GM12878 (cell line): ENCODE measurements around the gene NLRC3. TPM values are rescaled to one million over a fixed set of nuclear protein-coding genes. Genes with fewer than 3 reads are reported as not detected.

ENCODE experiments used
- ATAC-seq: fragments of 200-7000 bp; cut with Tn5 transposase; 3 replicates; pipeline ENCODE4 v1.9.1; 2020; ENCODE audit warnings: mild to moderate bottlenecking, moderate library complexity
- BruUV-seq: library from RNA; stranded (reverse); fragments of 400-500 nt; replicated peaks from 2 replicates; lab custom pipeline; 2021; lab: Mats Ljungman, UMichigan
- CTCF ChIA-PET: fragments of 300-600 bp; sonication (Branson Sonifier 250); formaldehyde crosslinking; extraction: SDS; loops from one replicate; lab custom pipeline; 2021; ENCODE audit warnings: inconsistent platforms; lab: Yijun Ruan, JAX
- POLR2A ChIA-PET: fragments of 350-600 bp; formaldehyde crosslinking; extraction: SDS; loops from one replicate; lab custom pipeline; 2021; ENCODE audit warnings: inconsistent platforms; lab: Charles Lee
- RAD21 ChIA-PET: fragments of 300-600 bp; sonication (Branson Sonifier 250); formaldehyde crosslinking; loops from one replicate; lab custom pipeline; 2023; ENCODE audit warnings: antibody characterized with exemption; ENCODE audit not compliant: unreplicated experiment; lab: Charles Lee
- SMC1A ChIA-PET: fragments of 300-600 bp; sonication (Branson Sonifier 250); formaldehyde crosslinking; loops from one replicate; lab custom pipeline; 2023; ENCODE audit not compliant: unreplicated experiment, uncharacterized antibody; lab: Charles Lee
- DNase-seq: peaks from one replicate; pipeline ENCODE4 v3.0.0-alpha.2; 2011; ENCODE audit warnings: low read depth, low spot score
- FAIRE-seq: peaks from 3 replicates; lab custom pipeline; 2011; peaks lifted over from hg19 to GRCh38; lab: Jason Lieb, UNC
- H2AFZ ChIP-seq: 2 replicates; pipeline ENCODE4 v1.6.0; 2011; ENCODE audit warnings: low read depth, low read length, control low read depth; ENCODE audit not compliant: control insufficient read depth
- H3K27ac ChIP-seq: 2 replicates; pipeline ENCODE4 v1.5.1; 2011; ENCODE audit warnings: control low read depth; ENCODE audit not compliant: control insufficient read depth, insufficient read depth
- H3K27me3 ChIP-seq, 2 experiments: replicated peaks in 1 of 2; 2 replicates each; pipeline versions ENCODE4 v1.6.0 to v1.6.1; 2011; ENCODE audit warnings: low read length in 1 of 2; ENCODE audit not compliant: control insufficient read depth in 2 of 2, insufficient read depth in 2 of 2
- H3K36me3 ChIP-seq, 2 experiments: 2 replicates each; pipeline ENCODE4 v1.5.1; 2011; ENCODE audit warnings: low read length in 1 of 2; ENCODE audit not compliant: control insufficient read depth in 2 of 2, insufficient read depth in 2 of 2
- H3K4me1 ChIP-seq: 2 replicates; pipeline ENCODE4 v1.6.1; 2011; ENCODE audit warnings: mild to moderate bottlenecking, low read length, moderate library complexity, mixed read lengths; ENCODE audit not compliant: control insufficient read depth, insufficient read depth
- H3K4me2 ChIP-seq: 2 replicates; pipeline ENCODE4 v1.6.0; 2011; ENCODE audit warnings: control low read depth; ENCODE audit not compliant: control insufficient read depth, insufficient read depth
- H3K4me3 ChIP-seq: fragments of 200-600 bp; sonication (generic); 2 replicates; pipeline ENCODE4 v1.5.1; 2016
- H3K79me2 ChIP-seq: 2 replicates; pipeline ENCODE4 v1.6.0; 2011; ENCODE audit warnings: low read length; ENCODE audit not compliant: control insufficient read depth, insufficient read depth
- H3K9ac ChIP-seq: 2 replicates; pipeline ENCODE4 v1.8.0; 2011; ENCODE audit warnings: low read length, control low read depth, mixed read lengths; ENCODE audit not compliant: control insufficient read depth, insufficient read depth
- H3K9me3 ChIP-seq: replicated peaks from 3 replicates; pipeline ENCODE4 v1.5.1; 2011; ENCODE audit warnings: mild to moderate bottlenecking, low read length; ENCODE audit not compliant: control insufficient read depth, insufficient read depth
- H4K20me1 ChIP-seq: 2 replicates; pipeline ENCODE4 v1.6.0; 2011; ENCODE audit not compliant: control insufficient read depth, insufficient read depth
- MEF2B ChIP-seq: fragments of 450-650 bp; IDR thresholded peaks from 2 replicates; pipeline ENCODE4 v1.6.1; 2018; ENCODE audit warnings: mild to moderate bottlenecking, moderate library complexity; ENCODE audit not compliant: partially characterized antibody, poor library complexity, severe bottlenecking
- MXI1 ChIP-seq: fragments of 150-350 bp; IDR thresholded peaks from 2 replicates; pipeline ENCODE4 v1.6.1; 2011; ENCODE audit warnings: low read depth, mild to moderate bottlenecking, inconsistent platforms, low read length, improper control_type of control experiment
- RFX5 ChIP-seq: IDR thresholded peaks from 2 replicates; pipeline ENCODE4 v1.6.1; 2011; ENCODE audit warnings: low read depth, low read length, improper control_type of control experiment
- ZZZ3 ChIP-seq: IDR thresholded peaks from 2 replicates; pipeline ENCODE4 v1.6.1; 2011; ENCODE audit warnings: low read depth; ENCODE audit not compliant: control insufficient read depth, insufficient read length
- WGBS: methylation state at CpG from one replicate; pipeline ENCODE4 v1.1.6; 2016; ENCODE audit warnings: low lambda C conversion rate; ENCODE audit not compliant: insufficient replicate concordance, insufficient coverage; ENCODE audit errors: missing lambda C conversion rate; 5-methylcytosine and 5-hydroxymethylcytosine counted together
- in situ Hi-C: fragments of 300-500 bp; cut with MboI; formaldehyde crosslinking; loops from 9 replicates; pipeline ENCODE4 v1.14.3; 2018; ENCODE audit warnings: mixed read lengths
- intact Hi-C: fragments of 100-400 bp; cut with micrococcal nuclease; formaldehyde crosslinking; loops from one replicate; pipeline ENCODE4 v1.14.2; 2022; ENCODE audit not compliant: unreplicated experiment
- polyA plus RNA-seq, 11 experiments: library from polyadenylated mRNA; depleted of rRNA in 4 of 11; unstranded in 6 of 11; stranded (reverse) in 5 of 11; fragments of >200 nt; fragmentation: Nextera tagmentation in 4 of 11; fragmentation: Illumina TruSeq in 1 of 11; extraction: Ambion mirVana in 4 of 11; extraction: Trizol in 1 of 11; gene quantifications; 1 replicate in 1 of 11; 2 replicates in 10 of 11; pipeline versions ENCODE4 v1.2.1 to v1.2.3, GENCODE V29; 2011 to 2016; ENCODE audit warnings: inconsistent platforms in 2 of 11, missing spikeins in 2 of 11, low read depth in 1 of 11
- total RNA-seq, 4 experiments: library from RNA; depleted of rRNA in 3 of 4; stranded (reverse); fragments of >200 nt in 3 of 4; fragmentation: Illumina TruSeq in 1 of 4; extraction: Trizol in 1 of 4; gene quantifications; 2 replicates each; pipeline versions ENCODE4 v1.2.1 to v1.2.3, GENCODE V29; 2013 to 2021
- TF ChIP-seq, protein P1 (sequence below): IDR thresholded peaks from 2 replicates; pipeline ENCODE4 v1.6.1; 2012; ENCODE audit warnings: improper control_type of control experiment, low read depth, low read length; ENCODE audit not compliant: insufficient replicate concordance
- TF ChIP-seq, protein P2 (sequence below): fragments of 450-650 bp; formaldehyde crosslinking; IDR thresholded peaks from 2 replicates; pipeline ENCODE4 v1.4.0; 2020; ENCODE audit warnings: mild to moderate bottlenecking, moderate library complexity
- TF ChIP-seq, protein P3 (sequence below): fragments of 450-650 bp; IDR thresholded peaks from 2 replicates; pipeline ENCODE4 v1.6.1; 2017; ENCODE audit warnings: mild to moderate bottlenecking, moderate library complexity

The NLRC3 gene
- total and polyA plus RNA-seq, 10 of the 15 experiments (the other 5 are each of a cell fraction or from before 2014, with no cell fraction given), result 2.2 to 17.8 (median 7.6) TPM

DNA sequence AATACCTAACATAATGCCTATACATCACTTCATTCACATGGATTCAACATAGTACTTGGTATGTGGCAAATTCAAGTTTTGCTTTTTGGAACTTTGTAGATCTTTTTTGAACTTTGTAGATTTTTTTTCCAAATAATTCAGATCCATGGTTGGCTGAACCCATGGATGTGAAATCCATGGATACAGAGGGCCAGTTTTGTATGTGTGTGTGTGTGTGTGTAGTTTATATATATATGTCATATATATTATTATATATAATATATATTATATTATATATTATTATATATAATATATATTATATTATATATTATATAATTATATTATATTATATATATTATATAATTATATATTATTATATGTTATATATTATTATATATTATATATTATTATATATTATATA lies 48.0 kb downstream of the NLRC3 start (continued):
- TF ChIP-seq, protein P1, sequence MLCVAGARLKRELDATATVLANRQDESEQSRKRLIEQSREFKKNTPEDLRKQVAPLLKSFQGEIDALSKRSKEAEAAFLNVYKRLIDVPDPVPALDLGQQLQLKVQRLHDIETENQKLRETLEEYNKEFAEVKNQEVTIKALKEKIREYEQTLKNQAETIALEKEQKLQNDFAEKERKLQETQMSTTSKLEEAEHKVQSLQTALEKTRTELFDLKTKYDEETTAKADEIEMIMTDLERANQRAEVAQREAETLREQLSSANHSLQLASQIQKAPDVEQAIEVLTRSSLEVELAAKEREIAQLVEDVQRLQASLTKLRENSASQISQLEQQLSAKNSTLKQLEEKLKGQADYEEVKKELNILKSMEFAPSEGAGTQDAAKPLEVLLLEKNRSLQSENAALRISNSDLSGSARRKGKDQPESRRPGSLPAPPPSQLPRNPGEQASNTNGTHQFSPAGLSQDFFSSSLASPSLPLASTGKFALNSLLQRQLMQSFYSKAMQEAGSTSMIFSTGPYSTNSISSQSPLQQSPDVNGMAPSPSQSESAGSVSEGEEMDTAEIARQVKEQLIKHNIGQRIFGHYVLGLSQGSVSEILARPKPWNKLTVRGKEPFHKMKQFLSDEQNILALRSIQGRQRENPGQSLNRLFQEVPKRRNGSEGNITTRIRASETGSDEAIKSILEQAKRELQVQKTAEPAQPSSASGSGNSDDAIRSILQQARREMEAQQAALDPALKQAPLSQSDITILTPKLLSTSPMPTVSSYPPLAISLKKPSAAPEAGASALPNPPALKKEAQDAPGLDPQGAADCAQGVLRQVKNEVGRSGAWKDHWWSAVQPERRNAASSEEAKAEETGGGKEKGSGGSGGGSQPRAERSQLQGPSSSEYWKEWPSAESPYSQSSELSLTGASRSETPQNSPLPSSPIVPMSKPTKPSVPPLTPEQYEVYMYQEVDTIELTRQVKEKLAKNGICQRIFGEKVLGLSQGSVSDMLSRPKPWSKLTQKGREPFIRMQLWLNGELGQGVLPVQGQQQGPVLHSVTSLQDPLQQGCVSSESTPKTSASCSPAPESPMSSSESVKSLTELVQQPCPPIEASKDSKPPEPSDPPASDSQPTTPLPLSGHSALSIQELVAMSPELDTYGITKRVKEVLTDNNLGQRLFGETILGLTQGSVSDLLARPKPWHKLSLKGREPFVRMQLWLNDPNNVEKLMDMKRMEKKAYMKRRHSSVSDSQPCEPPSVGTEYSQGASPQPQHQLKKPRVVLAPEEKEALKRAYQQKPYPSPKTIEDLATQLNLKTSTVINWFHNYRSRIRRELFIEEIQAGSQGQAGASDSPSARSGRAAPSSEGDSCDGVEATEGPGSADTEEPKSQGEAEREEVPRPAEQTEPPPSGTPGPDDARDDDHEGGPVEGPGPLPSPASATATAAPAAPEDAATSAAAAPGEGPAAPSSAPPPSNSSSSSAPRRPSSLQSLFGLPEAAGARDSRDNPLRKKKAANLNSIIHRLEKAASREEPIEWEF, result no peak

DNA sequence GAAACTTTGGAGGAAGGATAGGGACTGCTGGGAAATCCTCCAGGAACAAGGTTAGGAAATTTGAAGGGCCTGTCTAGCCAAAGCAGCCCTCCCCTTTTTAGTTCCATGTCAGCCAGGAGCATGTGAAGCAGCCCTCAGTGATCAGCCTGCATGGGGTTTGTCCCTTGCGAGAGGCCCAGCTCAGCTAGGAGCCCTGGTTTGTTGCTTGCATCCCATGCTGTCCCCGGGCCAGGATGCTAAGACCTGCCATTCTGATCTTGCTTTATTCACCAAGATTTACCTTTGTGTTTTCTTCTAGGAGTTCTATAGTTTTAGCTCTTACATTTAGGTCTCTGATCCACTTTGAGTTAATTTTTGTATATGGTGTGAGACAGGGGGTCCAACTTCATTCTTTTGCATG lies 48.8 kb downstream of the NLRC3 start:
- in situ Hi-C loops, result no loop called here
- Histone ChIP-seq H4K20me1 (no peaks in the 10 kb centered on the region), H3K36me3 (no peaks in the 10 kb centered on the region), H3K4me1 (no peaks in the 10 kb centered on the region), H3K9me3 (no peaks in the 10 kb centered on the region), H3K79me2 (no peaks in the 10 kb centered on the region)
- intact Hi-C loops, result no loop called here
- BruUV-seq, result no TSS peak
- SMC1A ChIA-PET, result no interaction called here
- WGBS, result 72% methylated on average over 2 of the region's 2 CpGs
- ATAC-seq, result no peak
- POLR2A ChIA-PET, result no interaction called here
- no peak for DNase-seq
- RAD21 ChIA-PET, result no interaction called here
- no peak for FAIRE-seq
- no peak for TF ChIP-seq MXI1
- no peak for TF ChIP-seq ZZZ3
- TF ChIP-seq MEF2B, result no peak
- TF ChIP-seq, protein P2, sequence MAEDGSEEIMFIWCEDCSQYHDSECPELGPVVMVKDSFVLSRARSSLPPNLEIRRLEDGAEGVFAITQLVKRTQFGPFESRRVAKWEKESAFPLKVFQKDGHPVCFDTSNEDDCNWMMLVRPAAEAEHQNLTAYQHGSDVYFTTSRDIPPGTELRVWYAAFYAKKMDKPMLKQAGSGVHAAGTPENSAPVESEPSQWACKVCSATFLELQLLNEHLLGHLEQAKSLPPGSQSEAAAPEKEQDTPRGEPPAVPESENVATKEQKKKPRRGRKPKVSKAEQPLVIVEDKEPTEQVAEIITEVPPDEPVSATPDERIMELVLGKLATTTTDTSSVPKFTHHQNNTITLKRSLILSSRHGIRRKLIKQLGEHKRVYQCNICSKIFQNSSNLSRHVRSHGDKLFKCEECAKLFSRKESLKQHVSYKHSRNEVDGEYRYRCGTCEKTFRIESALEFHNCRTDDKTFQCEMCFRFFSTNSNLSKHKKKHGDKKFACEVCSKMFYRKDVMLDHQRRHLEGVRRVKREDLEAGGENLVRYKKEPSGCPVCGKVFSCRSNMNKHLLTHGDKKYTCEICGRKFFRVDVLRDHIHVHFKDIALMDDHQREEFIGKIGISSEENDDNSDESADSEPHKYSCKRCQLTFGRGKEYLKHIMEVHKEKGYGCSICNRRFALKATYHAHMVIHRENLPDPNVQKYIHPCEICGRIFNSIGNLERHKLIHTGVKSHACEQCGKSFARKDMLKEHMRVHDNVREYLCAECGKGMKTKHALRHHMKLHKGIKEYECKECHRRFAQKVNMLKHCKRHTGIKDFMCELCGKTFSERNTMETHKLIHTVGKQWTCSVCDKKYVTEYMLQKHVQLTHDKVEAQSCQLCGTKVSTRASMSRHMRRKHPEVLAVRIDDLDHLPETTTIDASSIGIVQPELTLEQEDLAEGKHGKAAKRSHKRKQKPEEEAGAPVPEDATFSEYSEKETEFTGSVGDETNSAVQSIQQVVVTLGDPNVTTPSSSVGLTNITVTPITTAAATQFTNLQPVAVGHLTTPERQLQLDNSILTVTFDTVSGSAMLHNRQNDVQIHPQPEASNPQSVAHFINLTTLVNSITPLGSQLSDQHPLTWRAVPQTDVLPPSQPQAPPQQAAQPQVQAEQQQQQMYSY (CRISPR knock-in tag), result no peak
- TF ChIP-seq, protein P3, sequence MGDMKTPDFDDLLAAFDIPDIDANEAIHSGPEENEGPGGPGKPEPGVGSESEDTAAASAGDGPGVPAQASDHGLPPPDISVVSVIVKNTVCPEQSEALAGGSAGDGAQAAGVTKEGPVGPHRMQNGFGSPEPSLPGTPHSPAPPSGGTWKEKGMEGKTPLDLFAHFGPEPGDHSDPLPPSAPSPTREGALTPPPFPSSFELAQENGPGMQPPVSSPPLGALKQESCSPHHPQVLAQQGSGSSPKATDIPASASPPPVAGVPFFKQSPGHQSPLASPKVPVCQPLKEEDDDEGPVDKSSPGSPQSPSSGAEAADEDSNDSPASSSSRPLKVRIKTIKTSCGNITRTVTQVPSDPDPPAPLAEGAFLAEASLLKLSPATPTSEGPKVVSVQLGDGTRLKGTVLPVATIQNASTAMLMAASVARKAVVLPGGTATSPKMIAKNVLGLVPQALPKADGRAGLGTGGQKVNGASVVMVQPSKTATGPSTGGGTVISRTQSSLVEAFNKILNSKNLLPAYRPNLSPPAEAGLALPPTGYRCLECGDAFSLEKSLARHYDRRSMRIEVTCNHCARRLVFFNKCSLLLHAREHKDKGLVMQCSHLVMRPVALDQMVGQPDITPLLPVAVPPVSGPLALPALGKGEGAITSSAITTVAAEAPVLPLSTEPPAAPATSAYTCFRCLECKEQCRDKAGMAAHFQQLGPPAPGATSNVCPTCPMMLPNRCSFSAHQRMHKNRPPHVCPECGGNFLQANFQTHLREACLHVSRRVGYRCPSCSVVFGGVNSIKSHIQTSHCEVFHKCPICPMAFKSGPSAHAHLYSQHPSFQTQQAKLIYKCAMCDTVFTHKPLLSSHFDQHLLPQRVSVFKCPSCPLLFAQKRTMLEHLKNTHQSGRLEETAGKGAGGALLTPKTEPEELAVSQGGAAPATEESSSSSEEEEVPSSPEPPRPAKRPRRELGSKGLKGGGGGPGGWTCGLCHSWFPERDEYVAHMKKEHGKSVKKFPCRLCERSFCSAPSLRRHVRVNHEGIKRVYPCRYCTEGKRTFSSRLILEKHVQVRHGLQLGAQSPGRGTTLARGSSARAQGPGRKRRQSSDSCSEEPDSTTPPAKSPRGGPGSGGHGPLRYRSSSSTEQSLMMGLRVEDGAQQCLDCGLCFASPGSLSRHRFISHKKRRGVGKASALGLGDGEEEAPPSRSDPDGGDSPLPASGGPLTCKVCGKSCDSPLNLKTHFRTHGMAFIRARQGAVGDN, result no peak
- no peak for TF ChIP-seq RFX5
- TF ChIP-seq, all 136 proteins: peak for 0
- Histone ChIP-seq H3K9ac (no peak overlapping the region), H2AFZ (no peak overlapping the region), H3K27ac (no peak overlapping the region), H3K4me3 (no peak overlapping the region), H3K27me3 (no peaks in the 10 kb centered on the region), H3K4me2 (no peak overlapping the region)
- CTCF ChIA-PET, result no interaction called here
